Endodermal cell (in vitro differentiated cells): ENCODE data around the gene HAUS3. TPM values are rescaled to one million over a fixed set of nuclear protein-coding genes. Genes with fewer than 3 reads are reported as not detected.

ENCODE experiments used
- DNase-seq: peaks from one replicate; pipeline ENCODE4 v3.0.0-alpha.2; 2017
- H3K27ac ChIP-seq: 2 replicates; pipeline ENCODE4 v1.5.1; 2013; ENCODE audit warnings: mild to moderate bottlenecking, low read depth, low read length, moderate library complexity
- H3K27me3 ChIP-seq: 2 replicates; pipeline ENCODE4 v1.6.1; 2013; ENCODE audit warnings: mild to moderate bottlenecking, low read length, moderate library complexity; ENCODE audit not compliant: insufficient read depth, control insufficient read depth, poor library complexity, severe bottlenecking
- H3K36me3 ChIP-seq: 2 replicates; pipeline ENCODE4 v1.7.0; 2013; ENCODE audit warnings: mild to moderate bottlenecking, low read length, moderate library complexity; ENCODE audit not compliant: control insufficient read depth, insufficient read depth
- H3K4me1 ChIP-seq: one replicate; pipeline ENCODE4 v1.7.0; 2013; ENCODE audit warnings: low read length; ENCODE audit not compliant: control insufficient read depth, insufficient read depth
- H3K4me3 ChIP-seq: 2 replicates; pipeline ENCODE4 v1.5.1; 2013; ENCODE audit warnings: mild to moderate bottlenecking, low read length, moderate library complexity
- H3K9ac ChIP-seq: 2 replicates; pipeline ENCODE4 v1.6.1; 2013; ENCODE audit warnings: mild to moderate bottlenecking, low read length, moderate library complexity; ENCODE audit not compliant: poor library complexity, severe bottlenecking; ENCODE audit errors: extremely low read depth
- H3K9me3 ChIP-seq: 2 replicates; pipeline ENCODE4 v1.6.1; 2013; ENCODE audit warnings: mild to moderate bottlenecking, low read length, moderate library complexity; ENCODE audit not compliant: control insufficient read depth
- H3K27ac Mint-ChIP-seq: 2 replicates; pipeline ENCODE4 v1.8.0; 2020; ENCODE audit warnings: mixed read lengths
- H3K27me3 Mint-ChIP-seq: 2 replicates; pipeline ENCODE4 v1.8.0; 2021; ENCODE audit warnings: mild to moderate bottlenecking, mixed read lengths; ENCODE audit not compliant: insufficient read depth
- H3K36me3 Mint-ChIP-seq: 2 replicates; pipeline ENCODE4 v1.8.0; 2020; ENCODE audit warnings: low read depth, mixed read lengths
- H3K4me1 Mint-ChIP-seq: 2 replicates; pipeline ENCODE4 v1.8.0; 2020; ENCODE audit warnings: mixed read lengths
- H3K4me3 Mint-ChIP-seq: 2 replicates; pipeline ENCODE4 v1.8.0; 2020; ENCODE audit warnings: mild to moderate bottlenecking, moderate library complexity, mixed read lengths
- H3K9me3 Mint-ChIP-seq: 2 replicates; pipeline ENCODE4 v1.8.0; 2020; ENCODE audit warnings: mild to moderate bottlenecking, mixed read lengths
- WGBS, 2 experiments: methylation state at CpG; one replicate each; pipeline versions ENCODE4 v1.1.5 to v1.1.7; 2013; ENCODE audit warnings: missing lambda C conversion rate in 2 of 2, mixed read lengths in 1 of 2; ENCODE audit not compliant: insufficient coverage in 1 of 2, insufficient read length in 1 of 2; 5-methylcytosine and 5-hydroxymethylcytosine counted together
- total RNA-seq, 2 donors: library from RNA; stranded (reverse); fragmentation: NEBNext Ultra II Directional in 1 of 2; extraction: Animal tissue kit (Norgen Biotek cat#: 25700) in 1 of 2; gene quantifications; 2 replicates in 1 of 2; 3 replicates in 1 of 2; pipeline ENCODE4 v1.2.1, GENCODE V29; 2021
- TF ChIP-seq, protein P1 (sequence below): fragments of 200-600 bp; sonication (generic); conservative IDR thresholded peaks from 2 replicates; pipeline ENCODE4 v1.5.0; 2021; ENCODE audit warnings: antibody characterized with exemption, mild to moderate bottlenecking

The HAUS3 gene
- total RNA-seq, 2 donors from 2014 or later: 17.0 to 22.6 TPM

DNA sequence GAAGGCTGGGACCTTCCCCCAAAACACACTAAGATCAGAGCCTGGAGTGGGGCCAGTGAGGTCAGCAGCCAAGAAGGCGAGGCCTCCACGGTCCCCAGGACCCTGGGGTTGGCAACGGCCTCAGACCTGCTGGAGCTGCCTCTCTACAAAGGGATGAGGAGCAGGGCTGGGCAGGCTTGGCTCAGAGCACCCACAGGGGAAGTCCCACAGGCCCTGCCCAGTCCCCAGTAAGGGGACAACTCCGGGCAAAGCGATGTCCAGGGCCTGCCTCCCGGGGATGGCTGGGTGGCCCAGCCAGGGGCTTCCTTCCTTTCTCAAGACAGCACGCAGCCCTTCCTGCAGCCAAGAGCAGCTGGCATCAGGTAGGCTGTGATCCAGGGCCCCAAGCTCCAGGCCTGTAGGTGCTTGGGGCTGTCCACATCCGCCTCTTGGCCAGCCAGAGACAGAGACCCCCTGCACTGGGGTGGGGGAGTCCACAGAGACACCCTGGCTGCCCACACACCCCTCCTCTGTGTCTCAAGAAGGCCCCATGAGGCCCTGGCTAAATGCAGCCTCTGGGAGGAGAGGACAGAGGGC, 14.3 kb upstream of the HAUS3 start:
- no peak overlapping the region for H3K27ac Mint-ChIP-seq
- peaks cover 23% of the 10 kb centered on the region for H3K36me3 Mint-ChIP-seq
- H3K4me3 ChIP-seq: no peak overlapping the region
- no peaks in the 10 kb centered on the region for H3K27me3 Mint-ChIP-seq
- H3K27ac ChIP-seq: no peak overlapping the region
- H3K4me3 Mint-ChIP-seq: no peak overlapping the region
- no peaks in the 10 kb centered on the region for H3K9me3 Mint-ChIP-seq
- H3K27me3 ChIP-seq: no peaks in the 10 kb centered on the region
- 94% methylated on average over 3 to 8 of the region's 8 CpGs for WGBS, 2 experiments
- H3K4me1 Mint-ChIP-seq: no peaks in the 10 kb centered on the region
- peaks cover 31% of the 10 kb centered on the region for H3K36me3 ChIP-seq
- peaks cover 10% of the 10 kb centered on the region for H3K4me1 ChIP-seq
- no peaks in the 10 kb centered on the region for H3K9me3 ChIP-seq
- TF ChIP-seq, protein P1, sequence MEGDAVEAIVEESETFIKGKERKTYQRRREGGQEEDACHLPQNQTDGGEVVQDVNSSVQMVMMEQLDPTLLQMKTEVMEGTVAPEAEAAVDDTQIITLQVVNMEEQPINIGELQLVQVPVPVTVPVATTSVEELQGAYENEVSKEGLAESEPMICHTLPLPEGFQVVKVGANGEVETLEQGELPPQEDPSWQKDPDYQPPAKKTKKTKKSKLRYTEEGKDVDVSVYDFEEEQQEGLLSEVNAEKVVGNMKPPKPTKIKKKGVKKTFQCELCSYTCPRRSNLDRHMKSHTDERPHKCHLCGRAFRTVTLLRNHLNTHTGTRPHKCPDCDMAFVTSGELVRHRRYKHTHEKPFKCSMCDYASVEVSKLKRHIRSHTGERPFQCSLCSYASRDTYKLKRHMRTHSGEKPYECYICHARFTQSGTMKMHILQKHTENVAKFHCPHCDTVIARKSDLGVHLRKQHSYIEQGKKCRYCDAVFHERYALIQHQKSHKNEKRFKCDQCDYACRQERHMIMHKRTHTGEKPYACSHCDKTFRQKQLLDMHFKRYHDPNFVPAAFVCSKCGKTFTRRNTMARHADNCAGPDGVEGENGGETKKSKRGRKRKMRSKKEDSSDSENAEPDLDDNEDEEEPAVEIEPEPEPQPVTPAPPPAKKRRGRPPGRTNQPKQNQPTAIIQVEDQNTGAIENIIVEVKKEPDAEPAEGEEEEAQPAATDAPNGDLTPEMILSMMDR: no peak
- no peak for DNase-seq
- no peak overlapping the region for H3K9ac ChIP-seq

DNA sequence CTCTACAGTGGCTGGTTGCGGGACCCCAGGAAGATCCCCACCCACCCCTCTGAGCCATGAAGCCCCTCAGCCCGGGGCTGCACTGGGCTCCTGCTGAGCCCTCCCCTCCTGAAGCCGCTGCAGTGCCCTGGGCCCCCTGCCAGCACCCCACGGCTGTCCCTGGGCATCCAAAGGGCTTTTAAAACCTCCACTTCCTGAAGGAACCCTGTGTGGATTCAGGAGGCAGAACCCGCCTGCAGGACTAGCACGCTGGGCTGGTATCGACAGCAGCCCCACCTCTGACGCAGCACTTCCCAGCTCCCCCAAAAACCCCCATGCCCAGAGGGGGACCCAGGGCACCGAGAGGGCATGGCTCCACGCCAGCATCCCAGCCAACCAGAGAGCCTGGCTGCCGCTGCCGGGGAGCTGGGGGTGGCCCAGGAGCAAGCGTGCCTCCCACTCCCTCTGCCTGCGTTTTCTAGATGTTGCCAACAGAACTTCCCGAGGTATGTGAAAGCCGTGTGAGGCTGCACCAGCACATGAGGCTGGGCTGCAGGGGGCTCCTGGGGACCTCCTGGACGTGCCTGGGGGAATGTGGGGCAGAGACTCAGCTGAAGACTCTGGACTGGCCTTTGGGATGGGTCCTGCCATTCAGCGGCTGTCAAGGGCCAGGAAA, 13.7 kb upstream of the HAUS3 start:
- DNase-seq: peak; percentile 51
- H3K27me3 ChIP-seq: no peaks in the 10 kb centered on the region
- H3K4me1 Mint-ChIP-seq: no peaks in the 10 kb centered on the region
- H3K9me3 Mint-ChIP-seq: no peaks in the 10 kb centered on the region
- H3K27me3 Mint-ChIP-seq: no peaks in the 10 kb centered on the region
- TF ChIP-seq, protein P1: no peak
- peaks cover 31% of the 10 kb centered on the region for H3K36me3 ChIP-seq
- H3K27ac Mint-ChIP-seq: no peak overlapping the region
- no peak overlapping the region for H3K9ac ChIP-seq
- peaks cover 8% of the 10 kb centered on the region for H3K4me1 ChIP-seq
- no peak overlapping the region for H3K4me3 ChIP-seq
- H3K9me3 ChIP-seq: no peaks in the 10 kb centered on the region
- H3K27ac ChIP-seq: no peak overlapping the region
- H3K36me3 Mint-ChIP-seq: peaks cover 23% of the 10 kb centered on the region
- WGBS, 2 experiments: 91 to 92% methylated on average over 12 to 18 of the region's 18 CpGs
- H3K4me3 Mint-ChIP-seq: no peak overlapping the region

DNA sequence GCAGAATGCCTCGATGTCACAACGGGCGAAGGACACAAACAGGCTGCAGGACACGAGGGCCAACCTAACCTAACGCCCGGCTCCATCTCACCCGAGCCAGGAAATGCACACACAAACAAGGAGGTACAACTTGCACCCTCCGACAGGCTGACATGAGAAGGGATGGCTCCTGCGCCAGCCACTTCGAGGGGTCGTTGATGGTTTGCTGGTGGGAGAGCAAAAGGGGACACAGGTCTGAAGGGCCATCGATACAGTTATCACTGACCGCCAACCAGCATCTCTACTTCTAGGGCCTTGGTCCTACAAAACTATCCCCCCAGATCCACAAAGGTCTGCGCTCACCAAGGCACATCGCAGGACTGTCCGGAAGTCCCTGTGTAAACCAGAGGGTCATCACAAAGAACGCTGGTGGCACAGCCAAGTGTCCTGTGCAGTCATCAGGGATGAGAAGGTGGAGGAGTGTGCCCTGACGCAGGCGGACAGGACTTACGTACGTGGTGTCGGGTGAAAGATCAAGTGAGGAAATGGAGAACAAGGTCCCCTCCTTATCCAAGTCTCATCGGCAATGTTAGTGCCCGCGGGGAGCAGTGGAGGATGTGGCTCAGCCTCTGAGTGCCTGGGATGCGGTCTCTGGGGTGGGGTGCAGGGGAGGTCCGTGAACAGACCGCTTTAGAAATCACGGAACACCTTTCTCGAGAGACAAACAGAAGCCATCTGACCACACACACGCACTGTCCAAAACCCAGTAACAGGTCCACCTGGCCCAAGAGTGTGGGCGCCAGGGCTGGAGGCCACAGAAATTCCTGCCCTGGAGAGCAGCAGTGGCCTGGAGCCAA, 13.0 kb upstream of the HAUS3 start:
- no peak overlapping the region for H3K27ac ChIP-seq
- no peak overlapping the region for H3K9ac ChIP-seq
- no peak overlapping the region for H3K27ac Mint-ChIP-seq
- TF ChIP-seq, protein P1: no peak
- no peaks in the 10 kb centered on the region for H3K9me3 Mint-ChIP-seq
- peaks cover 29% of the 10 kb centered on the region for H3K36me3 ChIP-seq
- peaks cover 23% of the 10 kb centered on the region for H3K36me3 Mint-ChIP-seq
- H3K4me1 ChIP-seq: peaks cover under 1% of the 10 kb centered on the region
- no peaks in the 10 kb centered on the region for H3K9me3 ChIP-seq
- H3K27me3 Mint-ChIP-seq: no peaks in the 10 kb centered on the region
- 94 to 98% methylated on average over 16 to 32 of the region's 32 CpGs for WGBS, 2 experiments
- no peak overlapping the region for H3K4me3 Mint-ChIP-seq
- H3K4me3 ChIP-seq: no peak overlapping the region
- DNase-seq: peak; percentile 41
- no peaks in the 10 kb centered on the region for H3K27me3 ChIP-seq
- no peaks in the 10 kb centered on the region for H3K4me1 Mint-ChIP-seq
